CD4-positive, alpha-beta memory T cell (primary cell): ENCODE data around the gene HOXB13. TPM values are rescaled to one million over a fixed set of nuclear protein-coding genes. Genes with fewer than 3 reads are reported as not detected.

ENCODE experiments used
- CTCF ChIA-PET: fragments of 350-600 bp; sonication (Branson Sonifier 250); formaldehyde crosslinking; loops from one replicate; lab custom pipeline; 2021; ENCODE audit warnings: inconsistent platforms; ENCODE audit not compliant: partially characterized antibody; lab: Charles Lee
- POLR2A ChIA-PET: fragments of 350-600 bp; sonication (Branson Sonifier 250); formaldehyde crosslinking; loops from one replicate; lab custom pipeline; 2021; ENCODE audit not compliant: partially characterized antibody; lab: Charles Lee
- DNase-seq, 5 donors: peaks; one replicate each; pipeline versions ENCODE4 v3.0.0 to v3.0.0-alpha.2; 2020 to 2022; ENCODE audit warnings: mixed read lengths in 1 of 5
- H3K27ac ChIP-seq: one replicate; pipeline ENCODE4 v1.7.0; 2013; ENCODE audit warnings: low read depth, low read length
- H3K27me3 ChIP-seq: 2 replicates; pipeline ENCODE4 v1.7.0; 2013; ENCODE audit warnings: mild to moderate bottlenecking, low read length, moderate library complexity; ENCODE audit not compliant: insufficient read depth
- H3K36me3 ChIP-seq: 2 replicates; pipeline ENCODE4 v1.7.0; 2013; ENCODE audit warnings: mild to moderate bottlenecking, low read length, moderate library complexity; ENCODE audit not compliant: insufficient read depth
- H3K4me1 ChIP-seq: 2 replicates; pipeline ENCODE4 v1.7.0; 2013; ENCODE audit warnings: mild to moderate bottlenecking, low read length, moderate library complexity; ENCODE audit not compliant: insufficient read depth
- H3K4me3 ChIP-seq, 2 donors: one replicate each; pipeline ENCODE4 v1.7.0; 2013; ENCODE audit warnings: low read length in 2 of 2, mild to moderate bottlenecking in 1 of 2
- H3K9me3 ChIP-seq, 2 donors: one replicate each; pipeline ENCODE4 v1.7.0; 2013; ENCODE audit warnings: low read length in 2 of 2, control low read depth in 1 of 2; ENCODE audit not compliant: control insufficient read depth in 1 of 2
- H3K27ac Mint-ChIP-seq, 7 donors: one replicate each; pipeline ENCODE4 v1.8.0; 2020 to 2021; ENCODE audit warnings: mixed read lengths in 7 of 7, mild to moderate bottlenecking in 6 of 7, inconsistent platforms in 3 of 7, moderate library complexity in 3 of 7
- H3K27me3 Mint-ChIP-seq, 2 donors: one replicate each; pipeline ENCODE4 v1.8.0; 2020 to 2021; ENCODE audit warnings: mixed read lengths in 2 of 2
- H3K36me3 Mint-ChIP-seq, 2 donors: one replicate each; pipeline ENCODE4 v1.8.0; 2020 to 2021; ENCODE audit warnings: mixed read lengths in 2 of 2, inconsistent platforms in 1 of 2, mild to moderate bottlenecking in 1 of 2
- H3K4me1 Mint-ChIP-seq, 4 donors: one replicate each; pipeline ENCODE4 v1.8.0; 2020 to 2021; ENCODE audit warnings: mixed read lengths in 4 of 4, mild to moderate bottlenecking in 1 of 4
- H3K4me3 Mint-ChIP-seq, 8 donors: one replicate each; pipeline ENCODE4 v1.8.0; 2020 to 2021; ENCODE audit warnings: mixed read lengths in 8 of 8, mild to moderate bottlenecking in 7 of 8, moderate library complexity in 6 of 8, inconsistent platforms in 3 of 8
- H3K9me3 Mint-ChIP-seq, 8 donors: one replicate each; pipeline ENCODE4 v1.8.0; 2020 to 2021; ENCODE audit warnings: mixed read lengths in 8 of 8, mild to moderate bottlenecking in 5 of 8, inconsistent platforms in 3 of 8, moderate library complexity in 1 of 8
- intact Hi-C: fragments of 100-400 bp; cut with micrococcal nuclease; formaldehyde crosslinking; loops from one replicate; pipeline ENCODE4 v1.15.1; 2023
- polyA plus RNA-seq, 2 donors: library from polyadenylated mRNA; unstranded; fragments of 300-500 nt; fragmentation: Illumina TruSeq; gene quantifications; one replicate each; pipeline ENCODE4 v1.2.3, GENCODE V29; 2021
- total RNA-seq, 2 experiments: library from RNA; stranded (reverse); gene quantifications; one replicate each; pipeline ENCODE4 v1.2.3, GENCODE V29; 2021

The HOXB13 gene
- total RNA-seq (not detected), polyA plus RNA-seq (not detected)

DNA sequence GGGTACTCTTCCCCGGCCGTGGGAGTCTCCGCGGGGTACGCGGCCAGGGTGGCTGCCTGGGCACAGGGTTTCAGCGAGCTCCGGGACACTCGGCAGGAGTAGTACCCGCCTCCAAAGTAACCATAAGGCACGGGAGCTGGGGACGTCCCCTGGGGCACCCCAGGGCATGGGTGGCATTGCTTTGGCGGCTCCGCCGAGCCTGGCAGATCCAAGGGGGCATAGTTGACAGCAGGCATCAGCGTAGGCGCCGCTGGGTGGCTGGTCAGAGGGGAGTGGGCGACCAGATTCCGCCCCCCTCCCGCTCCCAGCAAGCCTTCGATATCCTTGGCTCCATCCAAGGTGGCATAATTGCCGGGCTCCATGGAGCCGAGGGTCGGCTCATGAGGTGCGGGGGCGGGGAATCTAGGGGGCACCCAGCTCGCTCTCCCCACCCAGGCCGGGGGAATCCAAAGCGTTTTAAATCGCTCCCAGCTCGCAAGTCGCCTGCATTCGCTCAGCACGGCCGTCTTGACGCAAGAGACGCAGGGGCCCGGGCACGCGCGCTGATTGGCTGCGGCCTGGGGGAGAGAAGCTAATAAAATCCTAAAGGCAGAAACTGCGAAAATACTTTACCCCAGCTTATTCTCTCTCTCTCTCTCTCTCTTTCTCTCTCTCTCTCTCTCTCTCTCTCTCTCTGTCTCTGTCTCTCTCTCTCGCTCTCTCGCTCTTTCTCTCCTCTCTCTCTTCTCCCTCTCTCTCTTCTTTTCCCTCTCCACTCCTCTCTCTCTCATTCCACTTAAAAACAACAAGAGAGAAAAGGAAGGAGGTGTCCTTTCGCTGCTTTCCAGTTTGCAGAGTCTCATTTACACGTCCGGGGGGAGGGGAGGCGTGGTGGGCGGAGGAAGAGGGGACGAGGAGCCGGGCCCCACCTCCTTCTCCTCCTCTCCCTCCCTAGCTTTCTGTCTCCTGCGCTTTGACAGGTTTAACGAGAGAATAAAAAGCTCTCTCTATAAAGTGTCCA lies at the start of gene HOXB13:
TSS of gene HOXB13 (minus strand) at position 519 of the 1,000 bp plus-strand sequence. CDS start at position 362, 157 bp downstream.
- H3K27ac Mint-ChIP-seq, result peak within 1 kb of the TSS in 3 of 7 donors; percentile 23 to 91 (median 85)
- peak in 1 of 5 donors; percentile 60 for DNase-seq
- CTCF ChIA-PET, result interaction anchor here (1.5 kb wide), 1 partner anchor 156 kb away, joined by 4 read pairs; no protein-coding TSS in a partner anchor

GRCh38 chr17:48776602-48777001 lies 48.1 kb upstream of the HOXB13 start:
- no peaks in the 10 kb centered on the region for H3K4me1 Mint-ChIP-seq

More for the DNA sequence above, at the start of gene HOXB13:
- intact Hi-C loops, result no loop called here
- H3K4me3 ChIP-seq, result peak within 1 kb of the TSS in 1 of 2 donors; percentile 22
- H3K27ac ChIP-seq, result no peak within 1 kb of the TSS
- peaks cover 0 to 26% (median 0%) of the 10 kb centered on the region in 8 donors for H3K9me3 Mint-ChIP-seq
- POLR2A ChIA-PET, result interaction anchor here (1.0 to 2.0 kb wide), 2 partner anchors 10 to 12 kb away, joined by 3 to 7 read pairs; no protein-coding TSS in a partner anchor
- peaks cover 69 to 86% of the 10 kb centered on the region in 2 donors for H3K27me3 Mint-ChIP-seq
- H3K4me1 Mint-ChIP-seq, result peaks cover 22 to 76% (median 34%) of the 10 kb centered on the region in 4 donors
- H3K9me3 ChIP-seq, result no peaks in the 10 kb centered on the region
- peak within 1 kb of the TSS in 7 of 8 donors; percentile 50 to 87 (median 76) for H3K4me3 Mint-ChIP-seq
- H3K4me1 ChIP-seq, result peaks cover 39% of the 10 kb centered on the region
- peaks cover 89% of the 10 kb centered on the region for H3K27me3 ChIP-seq
- no peaks in the 10 kb centered on the region for H3K36me3 Mint-ChIP-seq
- H3K36me3 ChIP-seq, result no peaks in the 10 kb centered on the region

GRCh38 chr17:48773245-48773644 lies 44.7 kb upstream of the HOXB13 start:
- Mint-ChIP-seq H3K27me3 (peaks cover 34 to 37% of the 10 kb centered on the region in 2 donors), H3K36me3 (peaks cover 0 to 4% of the 10 kb centered on the region in 2 donors), H3K27ac (no peak overlapping the region), H3K4me3 (no peak overlapping the region), H3K9me3 (no peaks in the 10 kb centered on the region), H3K4me1 (no peaks in the 10 kb centered on the region)
- H3K27ac ChIP-seq, result no peak overlapping the region
- no peak for DNase-seq
- no peaks in the 10 kb centered on the region for H3K27me3 ChIP-seq
- intact Hi-C loops, result no loop called here
- no peaks in the 10 kb centered on the region for H3K36me3 ChIP-seq
- CTCF ChIA-PET, result no interaction called here
- no peaks in the 10 kb centered on the region for H3K4me1 ChIP-seq
- POLR2A ChIA-PET, result no interaction called here
- H3K4me3 ChIP-seq, result no peak overlapping the region
- no peaks in the 10 kb centered on the region for H3K9me3 ChIP-seq

More at GRCh38 chr17:48776602-48777001, 48.1 kb upstream of the HOXB13 start:
- Mint-ChIP-seq H3K9me3 (no peaks in the 10 kb centered on the region), H3K36me3 (no peaks in the 10 kb centered on the region), H3K27me3 (peaks cover 20 to 25% of the 10 kb centered on the region in 2 donors), H3K27ac (no peak overlapping the region), H3K4me3 (no peak overlapping the region)
- Histone ChIP-seq H3K4me1 (no peaks in the 10 kb centered on the region), H3K4me3 (no peak overlapping the region), H3K36me3 (no peaks in the 10 kb centered on the region), H3K9me3 (no peaks in the 10 kb centered on the region), H3K27ac (no peak overlapping the region), H3K27me3 (no peaks in the 10 kb centered on the region)
- ChIA-PET CTCF (no interaction called here), POLR2A (no interaction called here)
- intact Hi-C loops, result no loop called here
- no peak for DNase-seq

DNA sequence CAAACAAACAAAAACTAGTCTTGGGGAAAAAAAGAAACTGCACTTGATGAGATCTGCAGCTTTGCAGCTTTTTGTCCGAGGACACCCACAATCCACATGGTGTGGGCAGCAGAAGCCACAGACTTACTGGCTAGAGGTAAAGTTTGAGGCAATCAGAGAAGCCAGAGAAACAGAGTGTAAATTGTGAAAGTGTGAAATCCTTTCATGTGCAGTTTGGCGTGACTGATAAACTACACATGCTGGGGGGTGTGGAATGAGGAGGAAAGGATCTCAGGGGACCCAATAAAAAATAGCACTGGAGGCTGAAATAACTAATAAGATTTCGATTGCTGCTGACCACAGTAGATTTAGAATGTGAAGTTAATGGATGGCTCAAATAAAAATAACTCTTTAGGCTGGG lies 42.4 kb upstream of the HOXB13 start:
- CTCF ChIA-PET, result interaction anchor here (4.4 kb wide), 1 partner anchor 33 kb away, joined by 16 read pairs; no protein-coding TSS in a partner anchor
- Mint-ChIP-seq H3K36me3 (peaks cover 0 to 4% of the 10 kb centered on the region in 2 donors), H3K9me3 (no peaks in the 10 kb centered on the region), H3K27ac (no peak overlapping the region), H3K4me1 (no peaks in the 10 kb centered on the region), H3K27me3 (peaks cover 39 to 44% of the 10 kb centered on the region in 2 donors), H3K4me3 (peak overlapping the region in 1 of 8 donors; percentile 35)
- no peak for DNase-seq
- POLR2A ChIA-PET, result no interaction called here
- no peak overlapping the region for H3K4me3 ChIP-seq
- no peaks in the 10 kb centered on the region for H3K36me3 ChIP-seq
- intact Hi-C loops, result no loop called here
- no peaks in the 10 kb centered on the region for H3K4me1 ChIP-seq
- H3K27ac ChIP-seq, result no peak overlapping the region
- no peaks in the 10 kb centered on the region for H3K9me3 ChIP-seq
- no peaks in the 10 kb centered on the region for H3K27me3 ChIP-seq

GRCh38 chr17:48769009-48769675 lies 40.6 kb upstream of the HOXB13 start:
- Histone ChIP-seq H3K27me3 (no peaks in the 10 kb centered on the region), H3K9me3 (no peaks in the 10 kb centered on the region), H3K4me3 (no peak overlapping the region), H3K4me1 (no peaks in the 10 kb centered on the region), H3K36me3 (no peaks in the 10 kb centered on the region), H3K27ac (no peak overlapping the region)
- Mint-ChIP-seq H3K36me3 (peaks cover 0 to 4% of the 10 kb centered on the region in 2 donors), H3K9me3 (no peaks in the 10 kb centered on the region), H3K27ac (no peak overlapping the region), H3K4me1 (no peaks in the 10 kb centered on the region), H3K4me3 (no peak overlapping the region), H3K27me3 (peaks cover 38 to 39% of the 10 kb centered on the region in 2 donors)
- intact Hi-C loops, result no loop called here
- no peak for DNase-seq
- ChIA-PET CTCF (interaction anchor here (0.8 to 4.4 kb wide), 2 partner anchors 22 to 34 kb away, joined by 3 to 16 read pairs; no protein-coding TSS in a partner anchor), POLR2A (no interaction called here)

- no peaks in the 10 kb centered on the region for H3K4me1 Mint-ChIP-seq
- H3K27me3 Mint-ChIP-seq, result peaks cover 45 to 46% of the 10 kb centered on the region in 2 donors
- H3K36me3 Mint-ChIP-seq, result peaks cover 0 to 4% of the 10 kb centered on the region in 2 donors
- H3K36me3 ChIP-seq, result no peaks in the 10 kb centered on the region
- H3K9me3 ChIP-seq, result no peaks in the 10 kb centered on the region
- no peak overlapping the region for H3K4me3 Mint-ChIP-seq
- CTCF ChIA-PET, result interaction anchor here (0.5 to 4.4 kb wide), 3 partner anchors 36 to 117 kb away, joined by 3 to 16 read pairs (median 3); no protein-coding TSS in a partner anchor
- intact Hi-C loops, result no loop called here
- no peaks in the 10 kb centered on the region for H3K4me1 ChIP-seq
- POLR2A ChIA-PET, result no interaction called here
- H3K27me3 ChIP-seq, result no peaks in the 10 kb centered on the region
- DNase-seq, result no peak
- no peak overlapping the region for H3K27ac ChIP-seq
- H3K27ac Mint-ChIP-seq, result no peak overlapping the region
- peaks cover 0 to 3% (median 0%) of the 10 kb centered on the region in 8 donors for H3K9me3 Mint-ChIP-seq
- H3K4me3 ChIP-seq, result no peak overlapping the region
Observed at GRCh38 chr17:48767263-48767774, 38.8 kb upstream of the HOXB13 start.
